ENCODE results near the gene HSP90AB1.

DNA sequence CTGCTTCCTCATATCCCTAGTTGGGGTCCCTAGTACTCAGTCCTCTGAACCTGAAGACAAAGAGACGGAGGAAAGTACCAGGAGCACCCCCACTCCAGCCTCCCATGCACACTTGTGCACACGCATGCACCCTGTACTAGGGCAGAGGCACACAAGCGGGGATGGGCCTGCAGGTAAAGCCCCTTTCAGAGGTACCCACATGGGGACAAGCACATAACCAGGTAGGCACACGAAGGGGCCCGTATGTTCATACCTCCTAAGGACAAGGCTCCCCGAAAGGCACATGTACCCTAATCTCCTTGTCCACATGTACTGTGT is 24.5 kb downstream of the HSP90AB1 start:
- TF ChIP-seq, protein P1, sequence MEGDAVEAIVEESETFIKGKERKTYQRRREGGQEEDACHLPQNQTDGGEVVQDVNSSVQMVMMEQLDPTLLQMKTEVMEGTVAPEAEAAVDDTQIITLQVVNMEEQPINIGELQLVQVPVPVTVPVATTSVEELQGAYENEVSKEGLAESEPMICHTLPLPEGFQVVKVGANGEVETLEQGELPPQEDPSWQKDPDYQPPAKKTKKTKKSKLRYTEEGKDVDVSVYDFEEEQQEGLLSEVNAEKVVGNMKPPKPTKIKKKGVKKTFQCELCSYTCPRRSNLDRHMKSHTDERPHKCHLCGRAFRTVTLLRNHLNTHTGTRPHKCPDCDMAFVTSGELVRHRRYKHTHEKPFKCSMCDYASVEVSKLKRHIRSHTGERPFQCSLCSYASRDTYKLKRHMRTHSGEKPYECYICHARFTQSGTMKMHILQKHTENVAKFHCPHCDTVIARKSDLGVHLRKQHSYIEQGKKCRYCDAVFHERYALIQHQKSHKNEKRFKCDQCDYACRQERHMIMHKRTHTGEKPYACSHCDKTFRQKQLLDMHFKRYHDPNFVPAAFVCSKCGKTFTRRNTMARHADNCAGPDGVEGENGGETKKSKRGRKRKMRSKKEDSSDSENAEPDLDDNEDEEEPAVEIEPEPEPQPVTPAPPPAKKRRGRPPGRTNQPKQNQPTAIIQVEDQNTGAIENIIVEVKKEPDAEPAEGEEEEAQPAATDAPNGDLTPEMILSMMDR (conservative IDR thresholded peaks at IDR 0.05): no peak
- no peak for TF ChIP-seq ZFX (IDR thresholded peaks at IDR 0.05)
